Inferior parietal cortex (tissue), 1 donor: ENCODE data around the gene RPL19.
A peak's percentile ranks its signal among the peaks of the same experiment; 100 is the strongest.
"Not testable (repeated sequence)": the region's sequence is repeated elsewhere in the genome, so short reads cannot be mapped to it uniquely, and the experiment has no call there.

Experiments used
- DNase-seq: peaks from one replicate; pipeline ENCODE4 v3.0.0-alpha.2; 2016; ENCODE audit errors: extremely low spot score

RPL19 gene

DNA sequence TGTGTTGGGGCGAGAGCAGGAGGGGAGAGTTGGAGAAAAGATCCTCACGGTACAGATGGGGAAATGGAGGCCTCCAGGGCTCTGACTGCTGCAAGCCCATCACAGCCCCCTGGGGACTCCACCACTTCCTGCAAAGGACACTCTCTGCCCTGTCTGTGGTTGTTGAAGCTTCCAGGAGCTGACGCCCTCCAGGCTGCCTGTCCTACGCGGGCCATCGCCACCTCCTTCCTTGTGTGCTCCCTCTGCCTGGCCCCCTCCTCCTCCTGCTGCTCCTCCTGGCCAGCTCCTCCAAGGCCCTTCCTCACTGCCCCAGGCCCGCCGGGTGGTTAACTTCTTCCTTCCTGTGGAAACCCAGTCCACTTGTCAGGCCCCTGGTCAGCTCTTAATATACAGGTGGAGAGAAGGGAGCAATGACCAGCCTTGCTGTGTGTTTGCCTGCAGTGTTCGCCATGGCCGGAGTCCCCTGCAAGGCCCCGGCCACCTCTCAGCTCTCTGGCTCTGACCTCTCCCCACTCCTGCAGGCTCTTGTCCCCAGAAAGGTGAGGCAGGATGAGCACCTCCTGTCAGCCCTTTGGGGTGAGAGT is 44.0 kb downstream of the RPL19 start:
- no peak for DNase-seq

DNA sequence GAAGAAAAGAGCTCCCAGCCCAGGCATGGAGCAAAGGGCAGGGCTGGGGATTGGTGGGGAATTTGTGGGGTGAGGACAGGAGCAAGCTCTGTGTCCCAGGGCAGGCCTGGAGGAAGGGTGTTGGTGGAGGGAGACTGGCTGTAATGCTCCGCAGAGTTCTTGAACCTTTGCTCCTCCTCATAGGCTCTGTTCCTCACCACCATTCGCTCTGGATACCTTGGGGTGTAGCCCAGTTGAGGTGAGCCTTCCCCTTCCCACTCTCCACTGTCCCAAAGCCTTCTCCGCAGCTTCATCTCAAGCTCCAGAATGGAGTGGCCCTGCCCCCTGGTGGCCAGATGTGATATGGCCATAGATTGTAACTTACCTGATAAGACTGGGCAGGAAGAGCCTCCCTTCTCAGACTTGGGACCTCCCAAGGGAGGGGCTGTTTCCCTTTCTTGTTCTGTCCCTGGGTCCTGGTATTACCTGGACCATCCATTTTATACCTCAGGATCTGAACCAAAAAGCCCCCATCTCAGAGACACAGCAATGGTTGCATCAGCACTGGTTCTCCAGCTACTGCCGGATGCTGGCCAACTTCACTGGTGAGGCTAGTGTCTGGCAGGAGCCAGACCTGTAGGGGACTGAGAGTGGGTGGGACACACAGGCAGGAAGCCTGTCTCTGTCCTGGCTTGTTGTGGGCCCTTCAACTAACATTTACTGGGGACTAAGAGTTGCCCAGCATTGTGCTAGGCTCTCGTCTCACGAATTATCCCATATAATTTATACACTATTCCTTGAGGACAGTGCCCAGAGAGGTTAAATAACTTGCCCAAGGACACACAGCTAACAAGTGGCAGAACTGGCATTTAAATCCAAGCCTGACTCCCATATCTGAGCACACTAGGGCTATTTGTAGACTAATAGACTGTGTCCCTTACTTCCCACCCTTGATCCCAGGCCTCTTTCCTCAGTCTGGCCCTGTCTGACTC is 44.8 kb downstream of the RPL19 start:
- DNase-seq, result peak; percentile 96

DNA sequence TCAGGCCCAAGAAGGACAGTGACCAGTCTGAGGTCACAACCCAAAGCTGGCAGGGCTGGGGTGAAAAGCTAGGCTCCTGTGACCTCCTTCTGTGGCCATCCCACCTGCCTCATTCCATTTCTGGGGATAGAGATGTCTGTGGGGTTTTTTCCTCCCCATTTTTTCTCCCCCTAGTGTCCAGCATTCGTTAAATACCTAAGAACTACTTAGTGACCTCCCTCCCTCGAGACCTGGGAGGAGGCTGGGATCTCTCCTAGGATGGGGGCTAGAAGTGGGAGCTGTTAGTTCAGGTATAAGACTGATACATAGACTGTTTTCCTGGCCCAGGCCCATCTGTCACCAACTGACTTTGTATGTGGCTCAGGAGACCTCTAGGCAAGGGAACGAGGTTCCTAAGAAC is 46.2 kb downstream of the RPL19 start:
- DNase-seq, result no peak

DNA sequence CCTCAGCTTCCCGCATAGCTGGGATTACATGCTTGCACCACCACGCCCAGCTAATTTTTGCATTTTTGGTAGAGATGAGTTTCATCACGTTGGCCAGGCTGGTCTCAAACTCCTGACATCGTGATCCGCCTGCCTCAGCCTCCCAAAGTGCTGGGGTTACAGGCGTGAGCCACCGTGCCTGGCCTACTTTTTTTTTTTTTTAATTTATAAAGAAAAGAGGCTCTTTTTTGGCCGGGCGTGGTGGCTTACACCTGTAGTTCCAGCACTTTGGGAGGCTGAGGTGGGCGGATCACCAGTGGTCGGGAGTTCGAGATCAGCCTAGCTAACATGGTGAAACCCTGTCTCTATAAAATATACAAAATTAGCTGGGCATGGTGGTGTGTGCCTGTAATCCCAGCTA is 50.0 kb downstream of the RPL19 start:
- not testable (repeated sequence) for DNase-seq

DNA sequence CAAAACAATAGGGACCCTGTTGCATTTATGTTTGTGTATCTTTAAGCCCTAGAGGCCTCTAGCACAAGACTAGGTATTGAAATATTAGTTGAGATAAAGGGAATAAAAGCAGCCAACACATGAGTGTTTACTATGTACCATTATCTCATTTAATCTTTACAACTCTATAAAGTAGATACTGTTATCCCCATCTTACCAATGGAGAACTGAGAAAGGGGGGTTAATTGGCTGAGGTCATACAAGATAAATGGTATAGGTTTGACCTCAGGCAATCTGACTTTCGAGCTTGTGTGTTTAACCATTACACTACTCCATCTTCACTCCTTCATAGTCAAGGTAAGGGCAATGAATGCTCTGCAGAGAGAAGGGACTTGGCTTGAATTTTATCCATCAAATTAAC is 51.9 kb downstream of the RPL19 start:
- no peak for DNase-seq

DNA sequence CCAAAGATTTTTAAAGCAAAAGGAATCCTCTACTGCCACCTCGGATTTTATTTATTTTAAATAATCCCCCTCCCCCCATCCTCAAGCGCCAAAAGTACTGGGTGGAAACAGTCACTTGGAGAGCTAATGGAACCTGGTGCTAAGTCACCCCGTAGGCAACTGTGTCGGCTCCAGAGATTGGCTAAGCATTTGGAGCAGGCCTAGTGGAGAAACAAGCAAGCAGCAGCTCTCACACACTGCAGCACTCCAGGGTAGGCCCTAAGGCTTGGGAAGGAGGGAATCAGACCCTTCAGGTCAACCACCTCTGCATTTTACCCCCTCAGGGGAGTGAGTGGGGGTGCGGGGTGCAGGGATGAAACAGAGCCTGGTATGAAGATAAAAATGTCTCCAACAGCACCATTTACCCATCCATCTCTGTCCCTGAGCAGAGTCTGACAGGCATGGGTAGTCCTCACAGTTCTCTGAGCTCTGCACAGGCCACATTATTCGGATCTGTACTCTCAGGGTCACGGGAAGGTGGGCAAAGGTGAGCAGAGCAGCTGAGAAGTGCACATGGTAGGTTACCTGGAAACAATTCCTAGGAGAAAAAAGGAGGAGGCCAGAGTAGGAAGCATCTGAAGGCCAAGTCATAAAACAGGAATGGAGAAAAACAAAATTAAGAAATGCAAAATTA is 52.8 kb downstream of the RPL19 start:
- DNase-seq, result no peak
